GM18511 (cell line): ENCODE results near the gene PROM1.

Experiments used
- ATAC-seq: cut with Tn5 transposase; IDR thresholded peaks from one replicate; pipeline ENCODE4 v1.9.1; 2021; ENCODE audit warnings: mild to moderate bottlenecking, moderate library complexity; ENCODE audit not compliant: unreplicated experiment

PROM1 gene

GRCh38 chr4:16083241-16084191, at the start of gene PROM1:
PROM1 (minus strand) TSS chr4:16084023; CDS start chr4:16075906, 8,117 bp downstream.
- no peak for ATAC-seq

GRCh38 chr4:16133406-16133805, 49.6 kb upstream of the PROM1 start:
- no peak for ATAC-seq

GRCh38 chr4:16131293-16131692, 47.5 kb upstream of the PROM1 start:
- no peak for ATAC-seq

- no peak for ATAC-seq
Measured at GRCh38 chr4:16129336-16129735, 45.5 kb upstream of the PROM1 start.

- ATAC-seq, result no peak
Measured at GRCh38 chr4:16126714-16127113, 42.9 kb upstream of the PROM1 start.

- ATAC-seq, result no peak
Measured at GRCh38 chr4:16125571-16126445, 42.0 kb upstream of the PROM1 start.

- no peak for ATAC-seq
Measured at GRCh38 chr4:16124232-16124631, 40.4 kb upstream of the PROM1 start.

GRCh38 chr4:16123356-16124084, 39.7 kb upstream of the PROM1 start:
- no peak for ATAC-seq

GRCh38 chr4:16122784-16123183, 39.0 kb upstream of the PROM1 start:
- no peak for ATAC-seq

- ATAC-seq, result no peak
Measured at GRCh38 chr4:16122308-16122711, 38.5 kb upstream of the PROM1 start.

- ATAC-seq, result no peak
Measured at GRCh38 chr4:16120720-16121119, 36.9 kb upstream of the PROM1 start.

- ATAC-seq, result no peak
Measured at GRCh38 chr4:16119981-16120380, 36.2 kb upstream of the PROM1 start.

GRCh38 chr4:16118090-16118489, 34.3 kb upstream of the PROM1 start:
- ATAC-seq, result no peak

- ATAC-seq, result no peak
Measured at GRCh38 chr4:16117164-16117563, 33.3 kb upstream of the PROM1 start.

GRCh38 chr4:16116493-16116990, 32.7 kb upstream of the PROM1 start:
- no peak for ATAC-seq

GRCh38 chr4:16116019-16116418, 32.2 kb upstream of the PROM1 start:
- ATAC-seq, result no peak

GRCh38 chr4:16114546-16114945, 30.7 kb upstream of the PROM1 start:
- no peak for ATAC-seq

- ATAC-seq, result no peak
Measured at GRCh38 chr4:16113741-16114140, 29.9 kb upstream of the PROM1 start.

- no peak for ATAC-seq
Measured at GRCh38 chr4:16111533-16111932, 27.7 kb upstream of the PROM1 start.

- no peak for ATAC-seq
Measured at GRCh38 chr4:16110661-16111290, 27.0 kb upstream of the PROM1 start.
